ENCODE measurements around the gene TBX6.

TBX6 gene

GRCh38 chr16:30114411-30114810 lies 22.7 kb upstream of the TBX6 start:
- in situ Hi-C loops (cut with MboI; ENCODE audit: low sequenced_read_pairs), result loop anchor here (10.0 to 25.0 kb wide), 2 partner anchors 298 to 520 kb away; partner anchors contain the start of gene ZNF771

GRCh38 chr16:30113711-30114333 lies 22.1 kb upstream of the TBX6 start:
- in situ Hi-C loops (cut with MboI; ENCODE audit: low sequenced_read_pairs), result loop anchor here (10.0 to 25.0 kb wide), 2 partner anchors 298 to 521 kb away; partner anchors contain the start of gene ZNF771

GRCh38 chr16:30113031-30113710 lies 21.4 kb upstream of the TBX6 start, which contains the start of gene GDPD3:
Gene GDPD3, minus strand, starts transcription at chr16:30113537. Its CDS starts 59 bp downstream, at chr16:30113478.
- in situ Hi-C loops (cut with MboI; ENCODE audit: low sequenced_read_pairs), result loop anchor here (10.0 to 25.0 kb wide), 2 partner anchors 299 to 522 kb away; partner anchors contain the start of gene ZNF771

- in situ Hi-C loops (cut with MboI; ENCODE audit: low sequenced_read_pairs), result loop anchor here (10.0 to 25.0 kb wide), 2 partner anchors 300 to 522 kb away; partner anchors contain the start of gene ZNF771
Measured at GRCh38 chr16:30112197-30113030, 20.7 kb upstream of the TBX6 start.

GRCh38 chr16:30110661-30111060 lies 18.9 kb upstream of the TBX6 start:
- in situ Hi-C loops (cut with MboI; ENCODE audit: low sequenced_read_pairs), result loop anchor here (10.0 to 25.0 kb wide), 2 partner anchors 302 to 524 kb away; partner anchors contain the start of gene ZNF771

GRCh38 chr16:30108059-30108850 lies 16.5 kb upstream of the TBX6 start:
- in situ Hi-C loops (cut with MboI; ENCODE audit: low sequenced_read_pairs), result loop anchor here (25.0 kb wide), 1 partner anchor 304 kb away; the partner anchor contains the start of gene ZNF771

- in situ Hi-C loops (cut with MboI; ENCODE audit: low sequenced_read_pairs), result loop anchor here (25.0 kb wide), 1 partner anchor 308 kb away; the partner anchor contains the start of gene ZNF771
Measured at GRCh38 chr16:30104492-30104891, 12.8 kb upstream of the TBX6 start.

- in situ Hi-C loops (cut with MboI; ENCODE audit: low sequenced_read_pairs), result loop anchor here (25.0 kb wide), 1 partner anchor 308 kb away; the partner anchor contains the start of gene ZNF771
Measured at GRCh38 chr16:30104090-30104489, 12.4 kb upstream of the TBX6 start.

GRCh38 chr16:30096862-30097563 lies 5.3 kb upstream of the TBX6 start:
- in situ Hi-C loops (cut with MboI; ENCODE audit: low sequenced_read_pairs), result no loop called here

GRCh38 chr16:30096105-30096861 lies 4.6 kb upstream of the TBX6 start, which contains the start of gene YPEL3:
Gene YPEL3, minus strand, starts transcription at chr16:30096213. Its CDS starts 731 bp downstream, at chr16:30095482.
- in situ Hi-C loops (cut with MboI; ENCODE audit: low sequenced_read_pairs), result no loop called here

GRCh38 chr16:30095166-30096078 lies 3.7 kb upstream of the TBX6 start:
- in situ Hi-C loops (cut with MboI; ENCODE audit: low sequenced_read_pairs), result no loop called here

GRCh38 chr16:30094541-30095165 lies 2.9 kb upstream of the TBX6 start:
- in situ Hi-C loops (cut with MboI; ENCODE audit: low sequenced_read_pairs), result no loop called here

GRCh38 chr16:30092373-30093010 lies 768 bp upstream of the TBX6 start:
- in situ Hi-C loops (cut with MboI; ENCODE audit: low sequenced_read_pairs), result no loop called here

GRCh38 chr16:30090610-30091331 lies 953 bp downstream of the TBX6 start:
- in situ Hi-C loops (cut with MboI; ENCODE audit: low sequenced_read_pairs), result no loop called here

GRCh38 chr16:30088832-30089624 lies 2.7 kb downstream of the TBX6 start:
- in situ Hi-C loops (cut with MboI; ENCODE audit: low sequenced_read_pairs), result no loop called here

All from HL-60/S4 (cell line).